Measurements from ENCODE around the gene KIF26A.

KIF26A gene

DNA sequence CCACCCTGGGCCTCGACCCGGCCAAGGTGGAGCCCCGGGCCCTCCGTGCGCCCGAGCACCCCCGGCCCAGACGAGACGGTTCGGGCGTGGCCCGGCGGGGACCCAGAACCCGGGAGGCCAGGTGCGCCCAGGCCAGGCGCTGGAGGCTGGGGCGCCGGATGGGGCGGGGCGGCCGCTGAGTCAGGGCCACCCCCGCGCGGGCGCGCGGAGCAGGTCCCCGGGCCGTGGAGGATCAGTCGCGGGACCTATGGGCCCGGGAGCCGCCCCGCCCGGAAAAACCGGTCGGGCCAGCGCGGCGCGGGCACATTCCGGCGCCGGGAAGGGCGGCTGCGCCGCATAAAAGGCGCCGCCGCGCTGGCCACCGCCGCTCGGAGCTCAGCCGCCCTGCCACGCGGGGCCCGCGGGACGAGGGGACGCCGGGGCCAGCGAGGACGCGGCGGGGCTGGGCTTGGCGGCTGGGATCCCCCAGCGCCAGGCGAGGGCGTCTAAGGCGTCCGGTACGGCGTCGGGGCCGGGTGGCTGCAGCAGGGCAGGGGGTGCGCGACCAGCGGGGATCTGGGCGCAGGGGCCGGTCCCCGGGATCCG lies 21.5 kb upstream of the KIF26A start:
- TF ChIP-seq, protein P1, sequence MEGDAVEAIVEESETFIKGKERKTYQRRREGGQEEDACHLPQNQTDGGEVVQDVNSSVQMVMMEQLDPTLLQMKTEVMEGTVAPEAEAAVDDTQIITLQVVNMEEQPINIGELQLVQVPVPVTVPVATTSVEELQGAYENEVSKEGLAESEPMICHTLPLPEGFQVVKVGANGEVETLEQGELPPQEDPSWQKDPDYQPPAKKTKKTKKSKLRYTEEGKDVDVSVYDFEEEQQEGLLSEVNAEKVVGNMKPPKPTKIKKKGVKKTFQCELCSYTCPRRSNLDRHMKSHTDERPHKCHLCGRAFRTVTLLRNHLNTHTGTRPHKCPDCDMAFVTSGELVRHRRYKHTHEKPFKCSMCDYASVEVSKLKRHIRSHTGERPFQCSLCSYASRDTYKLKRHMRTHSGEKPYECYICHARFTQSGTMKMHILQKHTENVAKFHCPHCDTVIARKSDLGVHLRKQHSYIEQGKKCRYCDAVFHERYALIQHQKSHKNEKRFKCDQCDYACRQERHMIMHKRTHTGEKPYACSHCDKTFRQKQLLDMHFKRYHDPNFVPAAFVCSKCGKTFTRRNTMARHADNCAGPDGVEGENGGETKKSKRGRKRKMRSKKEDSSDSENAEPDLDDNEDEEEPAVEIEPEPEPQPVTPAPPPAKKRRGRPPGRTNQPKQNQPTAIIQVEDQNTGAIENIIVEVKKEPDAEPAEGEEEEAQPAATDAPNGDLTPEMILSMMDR (IDR thresholded peaks at IDR 0.05; ENCODE audit: extremely low read depth, missing control alignments), result no peak
- DNase-seq (ENCODE audit: low spot score), result no peak

DNA sequence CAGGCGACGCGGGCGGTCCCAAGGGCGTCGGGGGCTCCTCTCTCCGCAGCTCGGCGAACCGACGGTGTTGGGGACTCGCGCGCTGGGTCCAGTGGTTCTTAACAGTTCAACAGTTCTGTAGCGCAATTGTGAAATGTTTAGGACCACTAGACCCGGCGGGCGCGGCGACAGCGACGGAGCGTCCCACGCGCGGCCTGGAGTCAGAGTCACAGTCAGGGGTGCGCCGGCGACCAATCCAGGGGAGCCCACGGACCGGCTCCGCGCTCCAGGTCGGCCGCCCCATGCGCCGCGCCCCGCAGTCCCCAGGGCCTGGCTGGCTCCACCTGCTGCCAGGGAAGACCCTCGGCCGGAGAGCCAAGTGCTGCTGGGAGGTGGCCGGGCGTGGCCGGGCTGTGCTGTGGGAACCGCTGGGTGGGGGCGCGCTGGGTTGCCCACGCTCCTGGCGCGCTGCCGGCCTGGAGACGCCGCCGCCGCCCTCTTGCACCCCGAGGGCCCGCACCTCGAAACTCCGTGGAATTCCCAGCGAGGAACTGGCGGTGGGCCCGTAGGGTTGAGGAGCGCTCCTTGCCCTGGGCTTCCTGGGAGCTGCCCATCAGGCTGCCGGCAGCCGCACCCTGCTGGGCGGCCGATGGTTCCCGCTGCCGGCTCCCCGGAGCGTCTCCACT lies 20.9 kb upstream of the KIF26A start:
- no peak for DNase-seq (ENCODE audit: low spot score)
- TF ChIP-seq, protein P1 (IDR thresholded peaks at IDR 0.05; ENCODE audit: extremely low read depth, missing control alignments), result no peak

DNA sequence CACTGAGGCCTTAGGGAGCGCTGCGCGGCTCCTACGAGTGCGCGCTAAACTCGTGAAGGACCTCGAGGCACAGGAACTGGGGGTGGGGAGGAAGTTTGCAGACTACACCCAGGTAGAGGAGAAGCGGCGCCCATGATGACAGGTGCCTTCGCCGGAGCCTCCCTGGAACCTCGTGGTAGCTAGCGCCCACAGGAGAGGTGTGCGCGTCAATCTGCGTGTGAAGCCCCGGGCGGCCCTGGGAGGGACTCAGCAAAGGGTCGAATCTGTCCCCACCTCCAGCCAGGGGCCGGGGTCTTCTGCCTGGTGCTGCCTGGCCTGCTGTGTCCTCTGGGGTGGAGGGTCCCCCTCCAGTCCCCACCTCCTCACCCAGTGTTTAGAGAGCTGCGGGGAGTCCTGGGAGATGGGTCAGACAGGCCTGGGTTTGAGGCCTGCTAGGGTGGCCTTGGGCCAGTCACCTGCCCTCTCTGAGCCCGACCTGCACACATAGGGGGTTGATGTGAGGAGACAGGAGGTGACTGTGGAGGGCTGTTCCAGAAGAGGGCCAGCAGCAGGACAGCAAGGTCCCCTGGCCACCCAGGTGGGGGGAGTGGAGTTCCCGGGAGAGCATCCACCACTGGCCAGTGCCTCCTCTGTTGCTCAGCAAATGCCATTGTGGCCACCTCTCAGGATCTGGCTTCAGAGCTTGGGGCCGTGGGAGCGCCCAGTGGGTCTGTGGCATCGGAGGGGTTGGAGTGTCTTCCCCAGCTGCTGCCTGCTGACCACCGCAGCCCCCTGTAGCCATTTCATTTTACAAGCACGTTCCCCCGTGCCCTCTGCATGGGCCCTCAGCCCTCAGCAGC lies 20.2 kb upstream of the KIF26A start:
- DNase-seq (ENCODE audit: low spot score), result no peak
- TF ChIP-seq, protein P1 (IDR thresholded peaks at IDR 0.05; ENCODE audit: extremely low read depth, missing control alignments), result no peak

DNA sequence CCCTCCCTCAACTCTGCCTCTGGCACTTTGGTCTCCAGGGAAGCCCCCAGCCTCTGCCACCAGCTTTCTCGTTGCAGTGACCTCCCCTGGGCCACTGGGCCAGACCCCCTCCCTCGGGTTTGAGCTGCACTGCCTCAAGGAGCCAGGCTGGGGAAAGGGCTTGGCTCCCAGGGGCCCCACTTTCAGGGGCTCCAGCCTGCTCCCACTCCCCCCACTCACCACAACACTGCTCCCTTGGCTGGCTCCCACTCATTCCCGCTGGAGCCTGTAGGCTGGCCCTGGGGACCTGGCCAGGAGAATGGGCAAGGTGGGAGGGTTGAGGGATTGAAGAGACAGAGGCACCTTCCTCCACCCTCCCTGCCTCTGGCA lies 19.3 kb upstream of the KIF26A start:
- TF ChIP-seq, protein P1 (IDR thresholded peaks at IDR 0.05; ENCODE audit: extremely low read depth, missing control alignments), result no peak
- no peak for DNase-seq (ENCODE audit: low spot score)

DNA sequence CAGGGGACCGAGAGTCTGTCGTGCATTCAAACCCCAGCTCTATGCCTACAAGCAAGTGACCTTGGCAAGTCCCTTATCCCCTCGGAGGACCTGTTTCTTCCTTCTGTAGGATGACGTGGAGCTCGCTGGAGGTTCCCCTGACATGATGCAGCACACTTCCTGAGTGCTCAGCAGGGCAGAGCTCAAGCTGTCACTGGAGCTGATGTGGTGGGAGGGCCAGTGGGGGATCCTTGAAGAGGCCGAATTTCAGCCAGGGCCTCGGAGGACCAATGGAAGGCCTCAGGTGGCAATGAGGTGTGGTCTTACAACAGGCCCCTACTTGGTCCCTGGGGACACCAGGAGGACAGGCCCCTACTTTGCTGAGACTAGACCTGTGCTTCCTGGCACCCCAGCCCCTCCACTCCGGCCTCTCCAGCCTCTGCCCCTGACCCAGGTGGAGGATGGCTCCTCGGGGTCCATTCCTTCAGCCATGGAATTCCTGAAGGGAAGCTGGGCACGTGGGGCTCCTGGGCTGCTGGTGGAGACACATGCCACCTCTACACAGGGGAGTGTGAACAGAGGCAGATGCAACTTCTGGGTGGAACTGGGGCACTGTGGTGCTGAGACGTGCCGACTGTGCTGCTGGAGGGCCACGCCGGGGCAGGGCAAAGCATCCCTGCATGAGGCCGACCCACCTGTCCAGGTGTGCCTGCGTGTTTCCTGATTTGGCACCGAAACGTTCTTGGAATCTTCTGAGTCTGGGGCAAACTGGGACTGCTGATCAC lies 18.7 kb upstream of the KIF26A start:
- DNase-seq (ENCODE audit: low spot score), result no peak
- TF ChIP-seq, protein P1 (IDR thresholded peaks at IDR 0.05; ENCODE audit: extremely low read depth, missing control alignments), result no peak

DNA sequence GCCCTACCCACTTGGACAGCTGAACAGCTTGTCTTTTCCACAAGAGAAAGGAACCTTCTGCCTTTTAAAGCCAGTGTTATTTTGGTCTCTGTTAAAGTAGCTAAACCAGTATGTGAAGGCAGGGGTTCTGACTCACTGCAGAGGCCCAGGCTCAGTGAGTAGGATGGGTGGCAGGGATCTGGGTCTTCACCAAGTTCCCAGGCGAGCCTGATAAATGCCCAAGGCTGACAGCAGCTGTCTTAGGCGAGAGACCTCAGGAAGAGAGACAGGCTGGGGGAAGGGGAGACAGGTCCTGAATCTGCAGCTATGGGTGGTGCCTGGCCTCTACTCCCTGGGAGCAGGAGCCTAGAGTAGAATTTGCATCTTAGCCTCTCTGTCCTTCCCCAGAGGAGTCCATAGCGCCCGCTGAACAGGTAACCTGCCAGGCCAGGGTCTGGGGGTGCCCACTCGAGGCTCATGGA lies 18.1 kb upstream of the KIF26A start:
- DNase-seq (ENCODE audit: low spot score), result no peak
- TF ChIP-seq, protein P1 (IDR thresholded peaks at IDR 0.05; ENCODE audit: extremely low read depth, missing control alignments), result no peak
